Left ventricle myocardium inferior (tissue), 1 donor: ENCODE data around the gene ATG12. TPM values are rescaled to one million over a fixed set of nuclear protein-coding genes. Genes with fewer than 3 reads are reported as not detected.

Experiments used
- DNase-seq: peaks from one replicate; pipeline ENCODE4 v3.0.0-alpha.2; 2020
- H3K27ac ChIP-seq: fragments of 200-600 bp; replicated peaks from 2 replicates; pipeline ENCODE4 v1.8.0; 2021
- H3K27me3 ChIP-seq: fragments of 200-600 bp; 2 replicates; pipeline ENCODE4 v1.8.0; 2021; ENCODE audit warnings: low read depth
- H3K36me3 ChIP-seq: fragments of 200-600 bp; 2 replicates; pipeline ENCODE4 v1.8.0; 2021
- H3K4me1 ChIP-seq: fragments of 200-600 bp; 2 replicates; pipeline ENCODE4 v1.8.0; 2021
- H3K4me3 ChIP-seq: fragments of 200-600 bp; 2 replicates; pipeline ENCODE4 v1.8.0; 2021; ENCODE audit warnings: mild to moderate bottlenecking, moderate library complexity
- H3K9me3 ChIP-seq: fragments of 200-600 bp; replicated peaks from 2 replicates; pipeline ENCODE4 v1.8.0; 2021
- CTCF ChIP-seq: fragments of 200-600 bp; IDR thresholded peaks from 2 replicates; pipeline ENCODE4 v1.8.0; 2021; ENCODE audit warnings: antibody characterized with exemption, mild to moderate bottlenecking, borderline replicate concordance
- intact Hi-C: fragments of 100-400 bp; cut with micrococcal nuclease; formaldehyde crosslinking; loops from one replicate; pipeline ENCODE4 v1.11.0; 2022
- total RNA-seq: library from RNA; stranded (reverse); fragmentation: NEBNext Ultra II Directional; extraction: Animal tissue kit (Norgen Biotek cat#: 25700); gene quantifications from one replicate; pipeline ENCODE4 v1.2.1, GENCODE V29; 2021
- donor health status: DM: no; HTN: yes; CAD: no; lungs with severe emphysema.

ATG12 gene
- total RNA-seq, 1 donor from 2014 or later = 24.1 TPM

- intact Hi-C loops = no loop called here
Measured at GRCh38 chr5:115816226-115817081, 24.9 kb downstream of the ATG12 start, which contains the start of gene CDO1. Gene CDO1, minus strand, starts transcription at chr5:115816659. Its CDS starts 262 bp downstream, at chr5:115816397.

GRCh38 chr5:115815693-115816225 lies 25.6 kb downstream of the ATG12 start:
- Histone ChIP-seq H3K27ac (peak overlapping the region; percentile 85), H3K36me3 (no peaks in the 10 kb centered on the region), H3K9me3 (no peaks in the 10 kb centered on the region), H3K27me3 (peaks cover 60% of the 10 kb centered on the region), H3K4me3 (peak overlapping the region; percentile 73), H3K4me1 (peaks cover 17% of the 10 kb centered on the region)
- DNase-seq = peak; percentile 15
- intact Hi-C loops = no loop called here
- no peak for TF ChIP-seq CTCF

More at GRCh38 chr5:115816226-115817081, 24.9 kb downstream of the ATG12 start, which contains the start of gene CDO1:
- Histone ChIP-seq H3K27ac (peak within 1 kb of the TSS; percentile 85), H3K27me3 (peaks cover 60% of the 10 kb centered on the region), H3K4me1 (peaks cover 17% of the 10 kb centered on the region), H3K36me3 (no peaks in the 10 kb centered on the region), H3K9me3 (no peaks in the 10 kb centered on the region), H3K4me3 (peak within 1 kb of the TSS; percentile 73)
- TF ChIP-seq CTCF = no peak
- peak; percentile 58 for DNase-seq

- no peak for DNase-seq
- TF ChIP-seq CTCF = no peak
- no peaks in the 10 kb centered on the region for H3K36me3 ChIP-seq
- intact Hi-C loops = no loop called here
- H3K4me1 ChIP-seq = peaks cover 17% of the 10 kb centered on the region
- H3K4me3 ChIP-seq = peak overlapping the region; percentile 73
- H3K27ac ChIP-seq = peak overlapping the region; percentile 85
- peaks cover 60% of the 10 kb centered on the region for H3K27me3 ChIP-seq
- no peaks in the 10 kb centered on the region for H3K9me3 ChIP-seq
Measured at GRCh38 chr5:115815006-115815692, 26.2 kb downstream of the ATG12 start.

GRCh38 chr5:115813719-115814118 lies 27.6 kb downstream of the ATG12 start:
- intact Hi-C loops = no loop called here
- Histone ChIP-seq H3K27ac (no peak overlapping the region), H3K27me3 (peaks cover 60% of the 10 kb centered on the region), H3K36me3 (no peaks in the 10 kb centered on the region), H3K4me1 (peaks cover 17% of the 10 kb centered on the region), H3K4me3 (peak overlapping the region; percentile 73), H3K9me3 (no peaks in the 10 kb centered on the region)
- no peak for TF ChIP-seq CTCF
- no peak for DNase-seq

- Histone ChIP-seq H3K36me3 (no peaks in the 10 kb centered on the region), H3K9me3 (no peaks in the 10 kb centered on the region), H3K27ac (no peak overlapping the region), H3K4me1 (peaks cover 17% of the 10 kb centered on the region), H3K27me3 (peaks cover 56% of the 10 kb centered on the region), H3K4me3 (no peak overlapping the region)
- TF ChIP-seq CTCF = no peak
- DNase-seq = no peak
- intact Hi-C loops = no loop called here
Measured at GRCh38 chr5:115812372-115812771, 29.0 kb downstream of the ATG12 start.
